Breast epithelium (tissue), 4 donors: Measurements from ENCODE around the gene SLC34A3. TPM values are rescaled to one million over a fixed set of nuclear protein-coding genes. Genes with fewer than 3 reads are reported as not detected.

Experiments
- DNase-seq, 2 donors: peaks; one replicate each; pipeline ENCODE4 v3.0.0-alpha.2; 2019; ENCODE audit warnings: low spot score in 2 of 2
- H3K27ac ChIP-seq, 2 donors: fragments of 200-600 bp; sonication (generic) in 1 of 2; one replicate each; pipeline ENCODE4 v1.5.1; 2016 to 2019; ENCODE audit warnings: mild to moderate bottlenecking in 1 of 2
- H3K27me3 ChIP-seq, 2 donors: fragments of 200-600 bp; sonication (generic) in 1 of 2; one replicate each; pipeline versions ENCODE4 v1.5.1 to v1.6.0; 2017 to 2019; ENCODE audit warnings: control low read depth in 1 of 2, mild to moderate bottlenecking in 1 of 2
- H3K36me3 ChIP-seq: fragments of 200-600 bp; one replicate; pipeline ENCODE4 v1.5.1; 2019
- H3K4me1 ChIP-seq, 2 donors: fragments of 200-600 bp; sonication (generic); one replicate each; pipeline ENCODE4 v1.5.1; 2016 to 2019; ENCODE audit warnings: control low read depth in 1 of 2
- H3K4me3 ChIP-seq, 3 donors: fragments of 200-600 bp; sonication (generic); 1 replicate in 2 of 3; 2 replicates in 1 of 3; pipeline ENCODE4 v1.5.1; 2016 to 2019; ENCODE audit warnings: mild to moderate bottlenecking in 3 of 3, moderate library complexity in 2 of 3
- H3K9me3 ChIP-seq, 2 donors: fragments of 200-600 bp; sonication (generic) in 1 of 2; one replicate each; pipeline ENCODE4 v1.5.1; 2016 to 2019; ENCODE audit warnings: control low read depth in 1 of 2
- POLR2A ChIP-seq: fragments of 450-650 bp; IDR thresholded peaks from one replicate; pipeline ENCODE4 v1.6.1; 2016; ENCODE audit warnings: antibody characterized with exemption, mild to moderate bottlenecking, moderate library complexity
- POLR2AphosphoS5 ChIP-seq, 3 donors: sonication (generic); formaldehyde crosslinking; IDR thresholded peaks; one replicate each; pipeline ENCODE4 v1.6.1; 2017; ENCODE audit warnings: antibody characterized with exemption in 3 of 3
- intact Hi-C: fragments of 100-400 bp; cut with DNase I; formaldehyde crosslinking; loops from one replicate; pipeline ENCODE4 v1.15.1; 2023; ENCODE audit warnings: low total_unique reads
- total RNA-seq, 3 donors: library from RNA; depleted of rRNA; stranded (reverse); fragments of >200 nt; gene quantifications; one replicate each; pipeline ENCODE4 v1.1.0, GENCODE V29; 2016
- TF ChIP-seq, protein P1 (sequence below), 3 donors: fragments of 450-650 bp; IDR thresholded peaks; one replicate each; pipeline ENCODE4 v1.5.1; 2016 to 2017; ENCODE audit warnings: antibody characterized with exemption in 3 of 3, mild to moderate bottlenecking in 3 of 3, moderate library complexity in 3 of 3

SLC34A3 gene
- total RNA-seq, 3 donors from 2014 or later, result not detected

DNA sequence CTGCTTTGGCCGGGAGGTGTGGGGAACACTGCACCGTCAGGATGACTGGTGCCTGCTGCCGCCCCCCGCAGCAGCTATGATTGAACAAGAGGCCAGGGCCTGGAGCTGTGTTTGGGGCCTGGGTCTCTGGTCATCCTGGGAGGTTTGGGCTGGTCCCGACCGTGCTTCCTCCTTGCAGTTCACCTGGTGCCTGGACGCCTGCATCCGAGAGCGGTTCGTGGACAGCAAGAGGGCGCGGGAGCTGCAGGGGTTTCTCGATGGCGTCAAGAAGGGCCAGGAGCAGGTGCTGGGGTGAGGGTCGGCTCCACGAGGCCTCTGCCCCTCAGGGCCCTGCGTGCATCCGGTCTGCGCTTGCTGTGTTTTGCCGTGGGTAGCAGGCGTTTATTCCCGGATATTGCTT, 33.4 kb downstream of the SLC34A3 start:
- H3K4me3 ChIP-seq, result no peak overlapping the region
- TF ChIP-seq POLR2A (no peak), POLR2AphosphoS5 (IDR thresholded peaks at IDR 0.05) (no peak)
- TF ChIP-seq, protein P1, sequence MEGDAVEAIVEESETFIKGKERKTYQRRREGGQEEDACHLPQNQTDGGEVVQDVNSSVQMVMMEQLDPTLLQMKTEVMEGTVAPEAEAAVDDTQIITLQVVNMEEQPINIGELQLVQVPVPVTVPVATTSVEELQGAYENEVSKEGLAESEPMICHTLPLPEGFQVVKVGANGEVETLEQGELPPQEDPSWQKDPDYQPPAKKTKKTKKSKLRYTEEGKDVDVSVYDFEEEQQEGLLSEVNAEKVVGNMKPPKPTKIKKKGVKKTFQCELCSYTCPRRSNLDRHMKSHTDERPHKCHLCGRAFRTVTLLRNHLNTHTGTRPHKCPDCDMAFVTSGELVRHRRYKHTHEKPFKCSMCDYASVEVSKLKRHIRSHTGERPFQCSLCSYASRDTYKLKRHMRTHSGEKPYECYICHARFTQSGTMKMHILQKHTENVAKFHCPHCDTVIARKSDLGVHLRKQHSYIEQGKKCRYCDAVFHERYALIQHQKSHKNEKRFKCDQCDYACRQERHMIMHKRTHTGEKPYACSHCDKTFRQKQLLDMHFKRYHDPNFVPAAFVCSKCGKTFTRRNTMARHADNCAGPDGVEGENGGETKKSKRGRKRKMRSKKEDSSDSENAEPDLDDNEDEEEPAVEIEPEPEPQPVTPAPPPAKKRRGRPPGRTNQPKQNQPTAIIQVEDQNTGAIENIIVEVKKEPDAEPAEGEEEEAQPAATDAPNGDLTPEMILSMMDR (IDR thresholded peaks at IDR 0.05), result no peak
- H3K9me3 ChIP-seq, result no peaks in the 10 kb centered on the region
- no peaks in the 10 kb centered on the region for H3K36me3 ChIP-seq
- H3K27ac ChIP-seq, result no peak overlapping the region
- no peaks in the 10 kb centered on the region for H3K27me3 ChIP-seq
- intact Hi-C loops, result no loop called here
- DNase-seq, result no peak
- H3K4me1 ChIP-seq, result no peaks in the 10 kb centered on the region

- no peak for DNase-seq
- H3K27me3 ChIP-seq, result no peaks in the 10 kb centered on the region
- no peaks in the 10 kb centered on the region for H3K36me3 ChIP-seq
- intact Hi-C loops, result no loop called here
- no peak overlapping the region for H3K4me3 ChIP-seq
- H3K9me3 ChIP-seq, result no peaks in the 10 kb centered on the region
- peaks cover 0 to 3% of the 10 kb centered on the region in 2 donors for H3K4me1 ChIP-seq
- no peak overlapping the region for H3K27ac ChIP-seq
- TF ChIP-seq, protein P1 (IDR thresholded peaks at IDR 0.05), result no peak
- TF ChIP-seq POLR2AphosphoS5 (IDR thresholded peaks at IDR 0.05) (no peak), POLR2A (no peak)
Measured at GRCh38 chr9:137265496-137266161, 34.9 kb downstream of the SLC34A3 start.

DNA sequence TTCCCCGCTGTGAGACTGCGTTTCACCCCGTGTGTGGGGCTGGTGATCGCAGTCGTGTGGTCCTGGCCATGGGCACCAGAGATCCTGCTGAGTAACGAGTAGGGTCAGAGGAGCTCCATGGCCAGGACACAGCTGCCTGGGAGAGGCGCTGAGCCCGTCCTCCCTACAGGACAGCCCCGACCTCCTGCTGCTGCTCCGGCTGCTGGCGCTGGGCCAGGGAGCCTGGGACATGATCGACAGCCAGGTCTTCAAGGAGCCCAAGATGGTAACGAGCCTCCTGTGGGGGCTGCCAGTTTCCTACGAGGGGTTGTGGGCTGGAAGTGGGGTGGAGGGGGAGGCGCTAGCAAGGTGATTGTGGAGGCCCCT, 35.4 kb downstream of the SLC34A3 start:
- no peak for TF ChIP-seq POLR2A
- no peak for TF ChIP-seq POLR2AphosphoS5 (IDR thresholded peaks at IDR 0.05)
- TF ChIP-seq, protein P1 (IDR thresholded peaks at IDR 0.05), result no peak
- Histone ChIP-seq H3K36me3 (no peaks in the 10 kb centered on the region), H3K4me3 (no peak overlapping the region), H3K4me1 (peaks cover 0 to 3% of the 10 kb centered on the region in 2 donors), H3K27me3 (no peaks in the 10 kb centered on the region), H3K9me3 (no peaks in the 10 kb centered on the region), H3K27ac (no peak overlapping the region)
- intact Hi-C loops, result no loop called here
- no peak for DNase-seq

- Histone ChIP-seq H3K4me1 (peaks cover 0 to 3% of the 10 kb centered on the region in 2 donors), H3K27me3 (no peaks in the 10 kb centered on the region), H3K4me3 (no peak overlapping the region), H3K9me3 (no peaks in the 10 kb centered on the region), H3K36me3 (no peaks in the 10 kb centered on the region), H3K27ac (no peak overlapping the region)
- no peak for TF ChIP-seq POLR2A
- TF ChIP-seq POLR2AphosphoS5 (IDR thresholded peaks at IDR 0.05), result no peak
- TF ChIP-seq, protein P1 (IDR thresholded peaks at IDR 0.05), result no peak
- no peak for DNase-seq
- intact Hi-C loops, result no loop called here
Measured at GRCh38 chr9:137266585-137267453, 36.1 kb downstream of the SLC34A3 start.

- TF ChIP-seq, protein P1 (IDR thresholded peaks at IDR 0.05), result no peak
- TF ChIP-seq POLR2A, result no peak
- TF ChIP-seq POLR2AphosphoS5 (IDR thresholded peaks at IDR 0.05), result no peak
- intact Hi-C loops, result no loop called here
- no peaks in the 10 kb centered on the region for H3K27me3 ChIP-seq
- H3K36me3 ChIP-seq, result peaks cover 5% of the 10 kb centered on the region
- no peak overlapping the region for H3K4me3 ChIP-seq
- H3K9me3 ChIP-seq, result no peaks in the 10 kb centered on the region
- H3K4me1 ChIP-seq, result peaks cover 0 to 3% of the 10 kb centered on the region in 2 donors
- H3K27ac ChIP-seq, result peak overlapping the region; percentile 15 to 71
- DNase-seq, result no peak
Measured at GRCh38 chr9:137267933-137268355, 37.2 kb downstream of the SLC34A3 start.
